Parathyroid adenoma (tissue), 2 donors: ENCODE data around the gene MFSD1.

ENCODE experiments used
- H2AFZ ChIP-seq: fragments of 300-600 bp; sonication (generic); one replicate; pipeline ENCODE4 v1.7.0; 2017; ENCODE audit warnings: antibody characterized with exemption, mild to moderate bottlenecking
- H3K27ac ChIP-seq: fragments of 300-600 bp; sonication (generic); one replicate; pipeline ENCODE4 v1.7.0; 2017
- H3K27me3 ChIP-seq: fragments of 300-600 bp; sonication (generic); one replicate; pipeline ENCODE4 v1.7.0; 2017; ENCODE audit warnings: low read length; ENCODE audit not compliant: control insufficient read depth, insufficient read depth
- H3K36me3 ChIP-seq: fragments of 300-600 bp; sonication (generic); one replicate; pipeline ENCODE4 v1.7.0; 2017; ENCODE audit warnings: low read length; ENCODE audit not compliant: control insufficient read depth, insufficient read depth
- H3K4me1 ChIP-seq: fragments of 300-600 bp; sonication (generic); one replicate; pipeline ENCODE4 v1.7.0; 2017; ENCODE audit warnings: control low read depth
- H3K4me2 ChIP-seq: fragments of 300-600 bp; sonication (generic); one replicate; pipeline ENCODE4 v1.7.0; 2017; ENCODE audit warnings: low read length
- H3K4me3 ChIP-seq: fragments of 300-600 bp; sonication (generic); one replicate; pipeline ENCODE4 v1.7.0; 2017; ENCODE audit warnings: low read depth, low read length
- H3K79me2 ChIP-seq: fragments of 300-600 bp; sonication (generic); one replicate; pipeline ENCODE4 v1.7.0; 2017; ENCODE audit warnings: control low read depth
- H3K9ac ChIP-seq: fragments of 300-600 bp; sonication (generic); one replicate; pipeline ENCODE4 v1.7.0; 2017; ENCODE audit warnings: mild to moderate bottlenecking
- H3K9me3 ChIP-seq: fragments of 300-600 bp; sonication (generic); one replicate; pipeline ENCODE4 v1.7.0; 2017; ENCODE audit warnings: low read length; ENCODE audit not compliant: control insufficient read depth
- CTCF ChIP-seq: fragments of 300-600 bp; sonication (generic); IDR thresholded peaks from one replicate; pipeline ENCODE4 v1.7.0; 2017; ENCODE audit warnings: antibody characterized with exemption, mild to moderate bottlenecking
- donor health status: primary hyperparathyroidism.

The MFSD1 gene

DNA sequence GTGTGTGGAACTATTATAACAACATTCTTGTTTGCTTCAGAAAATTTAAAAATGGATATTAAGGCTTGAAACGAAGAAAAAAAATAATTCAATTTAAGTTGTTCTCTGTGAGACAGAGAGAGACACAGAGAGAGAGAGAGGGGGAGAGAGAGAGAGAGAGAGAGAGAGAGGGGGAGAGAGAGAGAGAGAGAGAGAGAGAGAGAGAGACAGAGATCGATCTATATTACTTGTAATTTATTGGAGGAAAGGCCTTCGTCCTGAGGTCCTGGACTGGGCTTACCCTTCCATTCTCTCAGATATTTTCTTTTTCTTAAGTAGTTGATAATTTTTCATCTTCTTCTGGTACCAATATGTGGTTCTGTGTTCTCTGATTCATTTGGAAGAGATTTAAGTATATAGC, 25.9 kb downstream of the MFSD1 start:
- Histone ChIP-seq H3K79me2 (no peaks in the 10 kb centered on the region), H3K9ac (no peak overlapping the region), H3K4me2 (no peak overlapping the region), H3K27me3 (no peaks in the 10 kb centered on the region), H3K36me3 (no peaks in the 10 kb centered on the region), H3K27ac (no peak overlapping the region), H3K4me1 (no peaks in the 10 kb centered on the region), H2AFZ (no peak overlapping the region), H3K9me3 (no peaks in the 10 kb centered on the region), H3K4me3 (no peak overlapping the region)
- TF ChIP-seq CTCF = no peak

DNA sequence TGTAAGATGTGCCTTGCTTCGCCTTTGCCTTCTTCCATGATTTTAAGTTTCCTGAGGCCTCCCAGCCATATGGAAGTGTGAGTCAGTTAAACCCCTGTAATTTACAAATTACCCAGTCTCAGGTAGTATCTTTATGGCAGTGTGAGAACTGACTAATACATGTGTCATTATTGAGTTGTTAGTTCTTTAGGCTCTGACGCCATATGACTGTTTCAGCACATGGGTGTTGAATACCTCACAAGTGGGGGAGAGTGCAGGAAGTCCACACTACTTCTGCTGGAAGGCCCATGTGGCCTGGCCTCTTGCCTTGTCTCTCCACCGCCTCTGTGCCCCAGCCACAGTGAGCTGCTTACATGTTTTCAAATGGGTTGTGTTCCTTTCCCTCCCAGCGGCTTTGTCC, 28.5 kb downstream of the MFSD1 start:
- no peaks in the 10 kb centered on the region for H3K36me3 ChIP-seq
- no peaks in the 10 kb centered on the region for H3K4me1 ChIP-seq
- H3K27ac ChIP-seq = no peak overlapping the region

DNA sequence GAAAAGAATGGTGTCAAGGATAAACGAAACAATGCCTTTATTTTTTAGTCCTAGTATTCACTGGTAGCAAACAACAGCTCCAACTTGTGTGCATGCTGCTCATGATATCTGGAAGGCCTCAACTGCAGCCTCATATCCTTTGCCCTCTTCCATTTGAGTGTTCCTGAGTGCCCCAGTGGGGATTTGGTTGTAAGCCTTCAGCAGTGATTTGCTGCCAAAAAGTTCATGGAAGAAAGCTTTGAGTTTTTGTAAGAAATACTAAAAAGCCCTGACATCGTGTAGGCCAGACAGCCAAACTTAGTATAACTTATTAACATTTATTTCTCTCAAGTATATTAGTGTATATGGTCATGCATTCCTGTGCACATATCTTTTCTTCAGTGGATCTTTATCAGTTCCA, 30.0 kb downstream of the MFSD1 start:
- Histone ChIP-seq H3K27ac (no peak overlapping the region), H3K4me3 (no peak overlapping the region), H3K9me3 (no peaks in the 10 kb centered on the region), H3K27me3 (no peaks in the 10 kb centered on the region), H3K4me2 (no peak overlapping the region), H3K4me1 (no peaks in the 10 kb centered on the region), H3K79me2 (no peaks in the 10 kb centered on the region), H3K9ac (no peak overlapping the region), H2AFZ (no peak overlapping the region), H3K36me3 (no peaks in the 10 kb centered on the region)
- TF ChIP-seq CTCF = no peak

More for the DNA sequence above, 28.5 kb downstream of the MFSD1 start:
- Histone ChIP-seq H3K4me3 (no peak overlapping the region), H3K27me3 (no peaks in the 10 kb centered on the region), H2AFZ (no peak overlapping the region), H3K9ac (no peak overlapping the region), H3K4me2 (no peak overlapping the region), H3K79me2 (no peaks in the 10 kb centered on the region), H3K9me3 (no peaks in the 10 kb centered on the region)
- no peak for TF ChIP-seq CTCF

- Histone ChIP-seq H3K79me2 (no peaks in the 10 kb centered on the region), H3K36me3 (no peaks in the 10 kb centered on the region), H3K27me3 (no peaks in the 10 kb centered on the region), H3K27ac (no peak overlapping the region), H3K9ac (no peak overlapping the region), H3K4me2 (no peak overlapping the region), H2AFZ (no peak overlapping the region), H3K4me3 (no peak overlapping the region), H3K4me1 (no peaks in the 10 kb centered on the region), H3K9me3 (no peaks in the 10 kb centered on the region)
- no peak for TF ChIP-seq CTCF
These were observed 33.8 kb downstream of the MFSD1 start for GRCh38 chr3:158835631-158836030.

DNA sequence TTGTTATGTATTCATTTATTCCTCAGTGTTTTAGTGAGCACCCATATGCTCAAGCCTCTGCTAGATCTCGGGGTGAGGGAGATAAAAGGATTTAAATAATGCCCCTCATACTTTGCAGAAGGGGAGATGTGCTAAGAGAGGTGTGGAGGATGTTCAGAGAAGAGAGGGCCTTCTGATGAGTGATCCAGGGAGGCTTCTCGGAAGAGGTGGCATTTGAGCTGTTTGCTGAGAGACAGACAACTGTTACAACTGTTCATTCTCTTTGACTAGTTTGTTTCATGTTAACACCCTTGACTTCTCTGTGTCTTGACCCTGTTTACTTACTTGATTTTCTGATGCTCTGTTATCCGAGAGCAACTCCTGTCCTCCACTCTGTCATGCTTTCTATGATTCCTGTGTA, 34.5 kb downstream of the MFSD1 start:
- TF ChIP-seq CTCF = no peak
- no peaks in the 10 kb centered on the region for H3K9me3 ChIP-seq
- no peaks in the 10 kb centered on the region for H3K36me3 ChIP-seq
- H3K27me3 ChIP-seq = no peaks in the 10 kb centered on the region
- no peaks in the 10 kb centered on the region for H3K79me2 ChIP-seq
- H3K4me3 ChIP-seq = no peak overlapping the region
- no peak overlapping the region for H3K27ac ChIP-seq
- H3K4me2 ChIP-seq = no peak overlapping the region
- no peaks in the 10 kb centered on the region for H3K4me1 ChIP-seq
- no peak overlapping the region for H3K9ac ChIP-seq
- no peak overlapping the region for H2AFZ ChIP-seq
